CD14-positive monocyte (primary cell): ENCODE data around the gene TRIM59. TPM values are rescaled to one million over a fixed set of nuclear protein-coding genes. Genes with fewer than 3 reads are reported as not detected.
A peak's percentile ranks its signal among the peaks of the same experiment; 100 is the strongest.

ENCODE experiments used
- DNase-seq, 3 donors: peaks; one replicate each; pipeline ENCODE4 v3.0.0-alpha.2; 2011 to 2022
- H2AFZ ChIP-seq: 2 replicates; pipeline ENCODE4 v1.6.0; 2012; ENCODE audit warnings: mild to moderate bottlenecking, low read depth, low read length, inconsistent platforms; ENCODE audit not compliant: insufficient read depth, poor library complexity, severe bottlenecking
- H3K27ac ChIP-seq, 2 donors: 1 replicate in 1 of 2; 2 replicates in 1 of 2; pipeline ENCODE4 v1.5.1; 2012 to 2013; ENCODE audit warnings: low read length in 2 of 2, control low read depth in 1 of 2, inconsistent platforms in 1 of 2, low read depth in 1 of 2, mild to moderate bottlenecking in 1 of 2
- H3K27me3 ChIP-seq, 2 donors: one replicate each; pipeline versions ENCODE4 v1.6.0 to v1.6.1; 2011 to 2013; ENCODE audit warnings: low read length in 2 of 2; ENCODE audit not compliant: control insufficient read depth in 2 of 2, insufficient read depth in 2 of 2
- H3K36me3 ChIP-seq, 2 donors: replicated peaks in 1 of 2; 1 replicate in 1 of 2; 2 replicates in 1 of 2; pipeline versions ENCODE4 v1.5.1 to v1.6.1; 2012 to 2013; ENCODE audit warnings: low read length in 2 of 2, control low read depth in 1 of 2, inconsistent platforms in 1 of 2, mild to moderate bottlenecking in 1 of 2; ENCODE audit not compliant: insufficient read depth in 2 of 2, control insufficient read depth in 1 of 2
- H3K4me1 ChIP-seq, 2 donors: 1 replicate in 1 of 2; 2 replicates in 1 of 2; pipeline versions ENCODE4 v1.5.1 to v1.6.1; 2012 to 2013; ENCODE audit warnings: low read length in 2 of 2, control low read depth in 1 of 2, inconsistent platforms in 1 of 2, mild to moderate bottlenecking in 1 of 2, moderate library complexity in 1 of 2; ENCODE audit not compliant: insufficient read depth in 2 of 2, control insufficient read depth in 1 of 2
- H3K4me2 ChIP-seq: replicated peaks from 2 replicates; pipeline ENCODE3; 2012; ENCODE audit warnings: low read length, moderate library complexity, mild to moderate bottlenecking; ENCODE audit not compliant: poor library complexity, severe bottlenecking; ENCODE audit errors: extremely low read depth
- H3K4me3 ChIP-seq, 3 experiments: fragments of 200-600 bp in 1 of 3; sonication (generic) in 1 of 3; replicated peaks in 1 of 3; 1 replicate in 2 of 3; 2 replicates in 1 of 3; pipeline ENCODE4 v1.5.1; 2011 to 2013; ENCODE audit warnings: low read length in 3 of 3, mild to moderate bottlenecking in 3 of 3, control low read depth in 2 of 3, low read depth in 2 of 3, inconsistent platforms in 1 of 3, moderate library complexity in 1 of 3
- H3K79me2 ChIP-seq: 2 replicates; pipeline ENCODE4 v1.6.0; 2012; ENCODE audit warnings: mild to moderate bottlenecking, control low read depth, inconsistent platforms, low read length, moderate library complexity; ENCODE audit not compliant: insufficient read depth
- H3K9ac ChIP-seq: 2 replicates; pipeline ENCODE4 v1.6.0; 2017; ENCODE audit warnings: low read length, mild to moderate bottlenecking; ENCODE audit not compliant: insufficient read depth, poor library complexity, severe bottlenecking
- H3K9me3 ChIP-seq, 2 donors: replicated peaks in 1 of 2; 1 replicate in 1 of 2; 2 replicates in 1 of 2; pipeline versions ENCODE4 v1.5.1 to v1.6.1; 2012 to 2013; ENCODE audit warnings: low read length in 2 of 2, control low read depth in 1 of 2; ENCODE audit not compliant: control insufficient read depth in 1 of 2, insufficient read depth in 1 of 2
- H4K20me1 ChIP-seq: 2 replicates; pipeline ENCODE4 v1.6.0; 2012; ENCODE audit warnings: mild to moderate bottlenecking, low read length, control low read depth, moderate library complexity; ENCODE audit not compliant: insufficient read depth
- H3K27ac Mint-ChIP-seq, 7 donors: one replicate each; pipeline ENCODE4 v1.8.0; 2020; ENCODE audit warnings: mild to moderate bottlenecking in 7 of 7, mixed read lengths in 7 of 7, moderate library complexity in 6 of 7, inconsistent platforms in 2 of 7
- H3K27me3 Mint-ChIP-seq, 3 donors: one replicate each; pipeline ENCODE4 v1.8.0; 2021 to 2022; ENCODE audit warnings: low read depth in 3 of 3, mild to moderate bottlenecking in 3 of 3, mixed read lengths in 3 of 3, moderate library complexity in 3 of 3, inconsistent platforms in 1 of 3
- H3K36me3 Mint-ChIP-seq, 2 donors: one replicate each; pipeline ENCODE4 v1.8.0; 2020; ENCODE audit warnings: mixed read lengths in 2 of 2, inconsistent platforms in 1 of 2, mild to moderate bottlenecking in 1 of 2
- H3K4me1 Mint-ChIP-seq: one replicate; pipeline ENCODE4 v1.8.0; 2020; ENCODE audit warnings: mild to moderate bottlenecking, mixed read lengths
- H3K4me3 Mint-ChIP-seq, 2 donors: one replicate each; pipeline ENCODE4 v1.8.0; 2020; ENCODE audit warnings: mild to moderate bottlenecking in 2 of 2, mixed read lengths in 2 of 2, moderate library complexity in 1 of 2
- H3K9me3 Mint-ChIP-seq, 7 donors: one replicate each; pipeline ENCODE4 v1.8.0; 2020 to 2022; ENCODE audit warnings: mixed read lengths in 7 of 7, mild to moderate bottlenecking in 6 of 7, moderate library complexity in 6 of 7, inconsistent platforms in 2 of 7
- CTCF ChIP-seq: fragments of 200-600 bp; IDR thresholded peaks from one replicate; pipeline ENCODE4 v1.8.0; 2022; ENCODE audit warnings: antibody characterized with exemption, mild to moderate bottlenecking
- WGBS: methylation state at CpG from one replicate; pipeline ENCODE4 v1.1.5; 2013; ENCODE audit warnings: missing lambda C conversion rate; ENCODE audit not compliant: insufficient coverage; 5-methylcytosine and 5-hydroxymethylcytosine counted together
- intact Hi-C, 2 donors: fragments of 100-400 bp; cut with micrococcal nuclease; formaldehyde crosslinking; loops; one replicate each; pipeline versions ENCODE4 v1.15.0 to v1.15.1; 2023
- polyA plus RNA-seq, 3 donors: library from polyadenylated mRNA; depleted of rRNA in 1 of 3; unstranded in 2 of 3; stranded (reverse) in 1 of 3; fragments of 300-500 nt in 2 of 3; fragments of >200 nt in 1 of 3; fragmentation: Illumina TruSeq in 2 of 3; gene quantifications; 1 replicate in 2 of 3; 2 replicates in 1 of 3; pipeline ENCODE4 v1.2.3, GENCODE V29; 2012 to 2021

TRIM59 gene
- polyA plus RNA-seq, 3 donors = 2.5 to 4.2 (median 4.2) TPM

- no peak overlapping the region for H3K4me3 Mint-ChIP-seq
- Histone ChIP-seq H3K9ac (no peak overlapping the region), H3K27ac (no peak overlapping the region), H3K79me2 (no peaks in the 10 kb centered on the region), H3K4me3 (no peak overlapping the region), H4K20me1 (no peaks in the 10 kb centered on the region), H3K36me3 (no peaks in the 10 kb centered on the region), H3K4me2 (no peak overlapping the region), H3K9me3 (peaks cover 15 to 21% of the 10 kb centered on the region in 2 donors), H3K4me1 (peaks cover 6 to 10% of the 10 kb centered on the region in 2 donors), H3K27me3 (no peaks in the 10 kb centered on the region), H2AFZ (no peak overlapping the region)
- intact Hi-C loops = no loop called here
- H3K36me3 Mint-ChIP-seq = no peaks in the 10 kb centered on the region
- H3K9me3 Mint-ChIP-seq = peaks cover 0 to 26% (median 18%) of the 10 kb centered on the region in 7 donors
- TF ChIP-seq CTCF = no peak
- H3K4me1 Mint-ChIP-seq = peaks cover 22% of the 10 kb centered on the region
- H3K27ac Mint-ChIP-seq = peak overlapping the region in 1 of 7 donors; percentile 35
- no peak for DNase-seq
- peaks cover 0 to 1% (median 0%) of the 10 kb centered on the region in 3 donors for H3K27me3 Mint-ChIP-seq
Measured at GRCh38 chr3:160474416-160474838, 24.8 kb upstream of the TRIM59 start.

GRCh38 chr3:160473978-160474377 lies 24.4 kb upstream of the TRIM59 start:
- Histone ChIP-seq H3K27ac (no peak overlapping the region), H3K4me3 (no peak overlapping the region), H3K4me2 (no peak overlapping the region), H3K27me3 (no peaks in the 10 kb centered on the region), H3K9ac (no peak overlapping the region), H3K79me2 (no peaks in the 10 kb centered on the region), H4K20me1 (no peaks in the 10 kb centered on the region), H3K9me3 (peaks cover 15 to 21% of the 10 kb centered on the region in 2 donors), H3K4me1 (peaks cover 6 to 10% of the 10 kb centered on the region in 2 donors), H2AFZ (no peak overlapping the region), H3K36me3 (no peaks in the 10 kb centered on the region)
- no peaks in the 10 kb centered on the region for H3K36me3 Mint-ChIP-seq
- no peak overlapping the region for H3K4me3 Mint-ChIP-seq
- H3K27me3 Mint-ChIP-seq = peaks cover 0 to 1% (median 0%) of the 10 kb centered on the region in 3 donors
- H3K9me3 Mint-ChIP-seq = peaks cover under 1 to 26% (median 18%) of the 10 kb centered on the region in 7 donors
- TF ChIP-seq CTCF = no peak
- intact Hi-C loops = no loop called here
- H3K27ac Mint-ChIP-seq = no peak overlapping the region
- H3K4me1 Mint-ChIP-seq = peaks cover 22% of the 10 kb centered on the region
- 100% methylated on average over 1 of the region's 1 CpG for WGBS
- DNase-seq = no peak
